LoVo (cell line): Measurements from ENCODE around the gene AQP10.
"Not testable (repeated sequence)": the region's sequence is repeated elsewhere in the genome, so short reads cannot be mapped to it uniquely, and the experiment has no call there.

Experiments used
- DNase-seq: peaks from one replicate; pipeline ENCODE4 v3.0.0-alpha.2; 2016; ENCODE audit warnings: low spot score

AQP10 gene

GRCh38 chr1:154344977-154345837 lies 24.3 kb downstream of the AQP10 start:
- DNase-seq, result no peak

- DNase-seq, result no peak
Measured at GRCh38 chr1:154346276-154346917, 25.5 kb downstream of the AQP10 start.

GRCh38 chr1:154347961-154348360 lies 27.1 kb downstream of the AQP10 start:
- no peak for DNase-seq

- DNase-seq, result no peak
Measured at GRCh38 chr1:154348429-154349076, 27.7 kb downstream of the AQP10 start.

GRCh38 chr1:154349121-154349520 lies 28.2 kb downstream of the AQP10 start:
- no peak for DNase-seq

GRCh38 chr1:154350383-154350782 lies 29.5 kb downstream of the AQP10 start:
- DNase-seq, result no peak

GRCh38 chr1:154351363-154352068 lies 30.6 kb downstream of the AQP10 start:
- no peak for DNase-seq

- no peak for DNase-seq
Measured at GRCh38 chr1:154352245-154352580, 31.3 kb downstream of the AQP10 start.

GRCh38 chr1:154352581-154353459 lies 31.9 kb downstream of the AQP10 start:
- peak; percentile 51 for DNase-seq

- DNase-seq, result peak; percentile 55
Measured at GRCh38 chr1:154353460-154353904, 32.6 kb downstream of the AQP10 start.

- no peak for DNase-seq
Measured at GRCh38 chr1:154353966-154354365, 33.1 kb downstream of the AQP10 start.

- DNase-seq, result no peak
Measured at GRCh38 chr1:154358519-154358918, 37.6 kb downstream of the AQP10 start.

GRCh38 chr1:154360288-154360687 lies 39.4 kb downstream of the AQP10 start:
- no peak for DNase-seq

GRCh38 chr1:154360881-154361280 lies 40.0 kb downstream of the AQP10 start:
- DNase-seq, result not testable (repeated sequence)

GRCh38 chr1:154361357-154361756 lies 40.5 kb downstream of the AQP10 start:
- no peak for DNase-seq

GRCh38 chr1:154371436-154371835 lies 50.5 kb downstream of the AQP10 start:
- no peak for DNase-seq

GRCh38 chr1:154373777-154374357 lies 53.0 kb downstream of the AQP10 start:
- not testable (repeated sequence) for DNase-seq
